ENCODE data around the gene RPL38.

RPL38 gene

DNA sequence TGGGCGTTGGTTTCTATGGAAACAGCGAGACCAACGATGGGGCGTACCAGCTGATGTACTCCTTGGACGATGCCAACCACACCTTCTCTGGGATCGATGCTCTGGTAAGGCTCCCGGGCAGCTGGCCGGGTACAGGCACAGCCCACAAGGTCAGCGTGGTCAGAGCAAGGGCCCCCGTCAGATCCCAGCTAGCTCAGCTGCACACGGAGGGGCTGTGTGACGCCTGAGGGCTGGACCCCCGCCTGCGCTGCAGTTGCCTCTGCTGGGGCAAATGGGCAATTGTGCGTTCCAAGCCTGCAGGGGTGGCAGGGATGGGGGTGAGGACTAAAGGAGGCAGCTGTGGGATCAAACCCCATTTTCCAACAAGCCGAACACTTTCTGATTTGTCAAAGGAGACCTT is 27.4 kb downstream of the RPL38 start:
- no peak for DNase-seq

DNA sequence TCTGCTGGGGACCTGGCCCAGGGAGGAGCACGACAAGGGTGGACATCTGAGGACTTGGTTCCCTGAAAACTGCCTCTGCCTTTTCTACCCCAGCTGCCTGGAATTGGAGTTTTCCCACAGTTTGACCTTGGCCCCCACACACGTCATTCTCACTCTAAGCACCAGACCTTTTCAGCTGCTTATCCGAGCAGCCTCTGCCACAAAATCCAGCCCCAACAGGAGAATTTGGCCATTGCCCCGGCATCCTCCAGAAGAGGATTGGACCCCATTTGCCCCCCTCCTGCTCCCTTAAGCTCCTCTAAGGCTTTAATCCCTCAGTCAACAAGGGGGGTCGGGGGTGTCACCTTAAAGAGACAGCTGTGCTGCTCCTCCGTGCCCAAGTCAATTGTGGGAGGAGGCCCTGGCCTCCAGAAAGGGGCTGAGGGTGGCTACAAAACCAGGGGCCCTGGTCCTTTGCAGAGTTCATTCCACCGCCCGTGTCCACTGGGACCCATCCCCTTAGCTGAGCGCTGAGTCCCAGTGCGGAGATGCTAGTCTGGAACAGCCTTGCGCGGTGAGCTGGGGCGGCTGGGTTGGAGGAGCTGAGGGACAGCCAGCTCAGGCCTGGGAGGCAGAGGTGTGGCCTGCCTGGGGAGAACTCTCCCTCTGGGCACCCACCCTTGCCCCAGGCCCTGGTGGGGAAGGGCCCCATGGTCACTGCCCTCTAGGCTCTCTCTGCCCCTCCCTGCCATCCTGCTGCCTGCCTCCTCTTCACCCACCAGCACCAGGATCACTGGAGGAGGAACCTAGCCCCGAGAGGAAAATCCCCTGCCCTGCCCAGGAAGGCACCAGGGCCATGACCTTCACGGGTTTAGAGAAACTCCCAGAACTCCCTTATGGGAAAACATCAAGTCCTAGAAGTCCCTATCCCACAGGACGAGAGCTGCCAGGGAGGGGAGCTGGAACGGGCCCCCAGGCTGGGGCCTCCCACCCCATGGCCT is 28.7 kb downstream of the RPL38 start:
- no peak for DNase-seq

DNA sequence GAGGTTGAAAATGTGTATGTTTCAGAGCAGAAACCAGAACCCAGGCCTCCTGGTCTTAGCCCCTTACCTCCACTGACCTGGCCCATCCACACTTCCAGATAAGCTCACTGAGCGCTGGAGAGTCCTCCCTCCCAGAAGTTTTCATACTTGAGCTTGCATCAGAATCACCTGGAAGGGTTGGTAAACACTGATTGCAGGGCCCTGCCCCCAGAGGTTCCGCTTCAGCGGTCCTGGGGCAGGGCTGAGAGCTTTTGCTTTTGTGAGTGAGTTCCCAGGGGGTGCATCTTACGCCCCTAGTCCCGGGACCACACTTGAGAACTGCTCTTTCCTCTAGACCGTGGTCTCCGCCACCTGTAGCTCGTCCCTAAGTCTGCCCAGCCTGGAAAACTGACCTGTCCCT is 30.5 kb downstream of the RPL38 start:
- no peak for DNase-seq

DNA sequence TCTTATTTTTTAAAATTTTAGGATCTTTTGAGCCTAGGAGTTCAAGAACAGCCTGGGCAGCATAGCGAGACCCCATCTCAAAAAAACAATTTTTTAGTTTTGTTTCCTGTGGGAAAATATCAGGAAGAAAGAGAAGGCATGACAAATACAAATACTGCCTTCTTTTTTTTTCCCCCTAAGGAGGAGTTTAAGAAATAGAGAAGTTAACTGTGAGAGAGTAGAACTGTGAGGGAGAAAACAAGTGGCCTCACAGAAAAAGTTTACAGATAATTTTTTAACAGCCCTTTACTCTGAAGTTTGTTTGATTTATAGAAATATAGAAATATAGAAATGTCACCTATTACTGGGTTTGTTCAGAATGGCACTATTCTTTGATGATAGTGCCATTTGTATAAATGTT is 31.0 kb downstream of the RPL38 start:
- no peak for DNase-seq

DNA sequence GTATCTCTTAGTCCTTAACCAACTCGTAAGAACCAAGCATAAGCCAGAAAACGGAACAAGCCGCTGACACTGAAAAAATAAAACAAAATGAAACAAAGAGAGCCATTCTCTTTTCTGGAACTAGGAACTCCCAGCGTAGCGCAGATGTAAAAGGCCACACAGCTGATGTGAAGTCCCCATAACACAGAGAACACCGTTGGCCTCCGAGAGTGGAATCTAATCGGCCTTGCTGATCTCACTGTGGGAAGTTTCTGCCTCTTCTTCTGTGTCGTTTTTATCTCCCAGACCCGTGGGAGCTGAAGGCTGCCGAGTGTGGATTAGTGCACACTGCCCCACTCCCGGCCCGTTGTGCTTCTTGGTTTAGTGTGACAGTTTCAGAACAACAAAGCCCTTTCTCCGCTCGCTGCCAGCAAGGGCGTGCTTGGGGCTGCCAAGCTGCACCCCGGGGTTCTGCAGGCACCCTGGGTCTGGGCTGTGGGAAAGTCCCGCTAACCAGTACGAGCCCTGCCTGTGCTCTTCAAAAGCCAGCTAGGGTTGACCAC is 31.6 kb downstream of the RPL38 start:
- DNase-seq, result no peak

DNA sequence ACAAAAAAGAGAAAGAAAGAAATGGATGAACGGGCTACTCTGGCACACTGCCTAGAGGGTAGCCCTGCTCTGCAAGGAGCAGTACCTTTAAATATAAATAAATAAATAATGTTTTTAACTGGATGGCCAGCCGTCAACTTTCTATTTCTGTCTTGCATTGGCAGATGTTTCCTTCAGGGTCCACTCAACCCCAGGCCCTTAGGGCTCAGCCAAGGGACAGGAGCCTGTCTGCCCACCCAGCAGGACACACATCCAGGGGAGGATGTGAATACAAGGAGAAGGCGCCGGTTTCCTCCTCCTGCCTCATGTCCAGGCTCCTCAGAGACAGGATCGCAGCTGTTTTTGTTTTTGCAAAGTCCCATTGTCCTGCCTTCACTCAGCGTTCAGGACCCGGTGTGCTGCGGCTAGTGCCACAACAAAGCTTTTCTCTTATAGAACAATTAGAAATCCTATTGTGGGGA is 32.5 kb downstream of the RPL38 start:
- no peak for DNase-seq

DNA sequence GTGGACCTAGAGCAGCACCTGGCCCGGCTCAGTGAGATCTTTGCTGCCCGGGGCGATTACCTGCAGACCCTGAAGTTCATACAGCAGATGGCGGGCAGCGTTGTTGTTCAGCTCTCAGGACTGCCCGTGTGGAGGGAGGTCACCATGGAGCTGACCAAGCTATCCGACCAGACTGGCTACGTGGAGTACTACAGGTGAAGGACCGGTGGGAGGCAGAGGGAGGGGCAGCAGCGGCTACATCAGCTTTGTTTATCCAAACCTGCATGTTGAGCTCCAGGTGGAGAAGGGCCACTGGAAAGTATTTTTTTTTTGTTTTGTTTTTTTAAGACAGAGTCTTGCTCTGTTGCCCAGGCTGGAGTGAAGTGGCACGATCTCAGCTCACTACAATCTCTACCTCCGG is 33.8 kb downstream of the RPL38 start:
- DNase-seq, result no peak

DNA sequence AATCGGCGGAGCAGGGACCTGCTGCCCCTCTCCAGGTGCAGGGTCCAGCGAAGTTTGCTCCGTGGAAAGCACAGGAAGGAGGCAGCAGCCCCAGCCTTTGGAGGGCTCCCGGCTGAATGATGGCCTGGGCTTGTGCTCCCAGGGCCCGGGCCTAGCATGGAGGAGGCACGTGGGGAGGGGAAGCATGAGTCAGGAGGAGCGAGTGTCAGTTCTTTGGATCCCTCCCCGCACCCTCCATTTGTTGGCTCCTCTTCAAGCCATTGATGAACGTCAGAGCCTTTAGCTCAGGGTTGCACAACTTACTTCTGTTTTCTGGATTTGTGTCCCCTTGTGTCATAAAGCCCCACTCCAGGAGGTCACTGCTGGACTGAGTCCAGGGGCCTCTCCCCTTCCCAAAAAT is 35.7 kb downstream of the RPL38 start:
- DNase-seq, result no peak

DNA sequence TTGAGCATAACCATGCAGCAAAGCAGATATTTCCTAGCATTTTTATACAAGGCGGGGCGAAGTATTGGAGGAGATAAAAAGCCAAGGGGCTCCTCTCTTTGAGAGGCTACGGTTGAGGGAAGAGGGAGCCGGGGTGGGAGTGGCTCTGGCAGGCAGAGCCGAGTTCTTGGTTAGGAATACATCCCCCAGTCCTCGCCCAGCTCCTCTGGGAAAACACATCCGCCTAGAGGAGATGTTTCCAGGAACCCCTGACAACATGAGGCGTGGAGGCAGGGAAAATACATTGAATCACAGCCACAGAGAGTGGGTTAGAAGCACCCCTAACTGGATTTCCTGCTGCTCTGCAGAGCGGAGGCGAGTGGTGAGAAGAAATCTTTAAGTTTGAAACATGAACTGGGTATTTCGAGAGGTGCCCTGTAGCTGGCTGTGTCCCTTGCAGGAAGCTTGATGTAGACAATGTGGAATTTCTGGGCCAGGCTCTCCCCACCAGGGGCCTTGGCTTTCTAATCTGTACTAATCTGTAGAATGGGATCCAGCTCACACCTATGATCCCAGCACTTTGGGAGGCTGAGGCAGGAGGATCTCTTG is 37.2 kb downstream of the RPL38 start:
- no peak for DNase-seq

DNA sequence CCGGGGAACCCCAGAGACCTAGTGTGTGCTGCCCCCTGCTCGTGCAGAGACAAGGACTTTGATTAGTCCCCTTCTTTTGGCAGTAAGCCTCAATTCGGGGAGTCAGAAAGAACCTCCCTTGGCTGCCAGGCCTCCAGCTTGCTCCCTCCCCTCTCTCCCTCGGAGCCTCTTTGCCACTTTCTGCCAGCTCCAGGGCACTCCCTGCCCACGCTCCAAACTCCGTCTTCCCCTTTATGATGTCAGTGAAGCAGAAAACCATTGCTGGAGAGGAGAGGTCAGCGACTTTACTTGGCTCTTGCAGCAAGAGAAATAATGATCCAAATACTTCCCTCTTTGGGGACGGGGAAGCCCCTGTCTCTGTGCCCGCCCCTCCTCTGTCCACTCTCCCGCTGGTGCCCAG is 38.0 kb downstream of the RPL38 start:
- DNase-seq, result no peak

DNA sequence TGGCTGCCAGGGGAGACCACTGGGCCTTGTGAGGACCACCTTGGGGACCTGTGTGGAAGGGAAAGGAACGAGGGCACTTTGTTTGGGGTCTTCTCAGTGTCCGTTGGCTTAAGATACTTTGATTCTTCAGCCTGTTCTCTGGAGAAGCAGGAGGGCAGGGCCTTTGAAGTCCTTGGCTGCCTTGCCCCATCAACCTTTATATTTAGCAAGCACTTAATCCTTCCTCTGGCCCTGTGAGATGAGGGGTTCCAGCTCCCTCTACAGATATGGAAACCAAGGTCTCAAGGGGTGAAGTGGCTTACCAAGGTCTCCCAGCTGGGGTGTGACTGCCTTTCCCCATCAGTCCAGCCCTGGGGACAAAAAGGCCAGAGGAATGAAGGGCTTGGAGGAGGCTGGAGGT is 38.4 kb downstream of the RPL38 start:
- no peak for DNase-seq

DNA sequence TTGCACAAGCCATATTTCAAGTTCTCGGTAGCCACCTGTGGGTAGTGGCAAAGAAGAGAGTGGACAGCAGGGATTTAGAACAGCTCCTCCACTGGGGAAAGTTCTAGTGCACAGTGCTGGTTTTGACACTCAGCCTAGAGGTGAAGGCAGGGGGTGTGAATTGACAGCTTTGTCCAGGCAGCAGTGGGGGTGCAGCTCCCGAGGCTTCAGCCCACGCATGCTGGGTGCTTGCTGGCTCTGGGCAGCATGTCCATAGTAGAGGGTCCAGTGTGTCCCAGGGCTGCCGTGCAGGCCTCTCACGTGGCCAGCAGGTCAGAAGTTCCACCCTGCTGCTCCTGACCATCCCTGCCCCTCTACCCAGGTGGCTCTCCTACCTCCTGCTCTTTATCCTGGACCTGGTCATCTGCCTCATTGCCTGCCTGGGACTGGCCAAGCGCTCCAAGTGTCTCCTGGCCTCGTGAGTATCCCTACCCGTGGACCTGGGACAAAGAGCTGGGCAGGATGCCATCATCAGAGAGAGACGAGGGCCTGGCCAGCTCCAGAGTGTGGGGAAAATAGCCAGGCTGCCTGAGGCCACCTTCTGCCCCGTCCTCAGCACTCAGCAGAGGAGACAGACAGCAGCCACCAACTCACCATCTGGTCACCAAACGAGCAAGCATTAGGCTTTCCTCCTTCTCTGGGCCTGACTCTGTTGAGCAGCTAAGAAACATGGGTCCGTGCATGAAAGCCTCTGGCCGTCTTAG is 39.7 kb downstream of the RPL38 start:
- no peak for DNase-seq

DNA sequence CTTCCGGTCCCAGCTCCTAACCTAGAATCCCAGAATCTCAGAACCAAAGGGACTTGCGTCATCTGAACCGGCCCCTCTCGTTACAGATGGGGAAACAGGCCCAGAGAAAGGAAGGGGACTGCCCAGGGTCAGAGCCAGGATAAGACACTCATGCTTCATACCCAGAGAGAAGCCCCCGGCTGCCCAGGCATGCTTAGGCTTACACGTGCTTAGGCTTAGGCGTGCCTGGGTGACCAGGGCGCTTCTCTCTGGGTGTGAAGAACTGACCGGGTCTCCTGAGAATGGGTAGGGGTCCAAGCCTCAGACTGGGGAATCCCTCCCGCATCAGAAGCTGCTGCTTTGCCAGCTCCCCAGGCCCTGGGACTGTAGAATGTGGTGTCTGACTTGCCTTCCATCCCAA is 40.6 kb downstream of the RPL38 start:
- no peak for DNase-seq

DNA sequence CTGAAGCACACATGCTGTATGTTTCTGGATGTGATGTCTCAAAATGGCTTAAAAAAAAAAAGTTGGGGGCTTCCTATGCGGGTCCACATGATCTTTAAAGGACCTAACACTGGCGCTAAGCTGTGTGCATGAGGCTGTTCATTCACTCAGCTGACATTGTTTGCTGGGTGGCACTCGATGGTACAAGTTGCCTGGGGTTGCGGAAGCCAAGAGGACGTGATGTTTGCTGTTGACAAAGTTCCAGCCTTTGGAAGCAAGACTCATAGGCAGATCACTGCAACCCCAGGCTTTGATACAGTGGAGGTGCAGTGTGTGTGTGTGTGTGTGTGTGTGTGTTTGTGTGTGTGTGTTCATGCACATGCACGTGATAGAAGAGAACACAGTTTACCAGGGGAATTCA is 41.1 kb downstream of the RPL38 start:
- no peak for DNase-seq

DNA sequence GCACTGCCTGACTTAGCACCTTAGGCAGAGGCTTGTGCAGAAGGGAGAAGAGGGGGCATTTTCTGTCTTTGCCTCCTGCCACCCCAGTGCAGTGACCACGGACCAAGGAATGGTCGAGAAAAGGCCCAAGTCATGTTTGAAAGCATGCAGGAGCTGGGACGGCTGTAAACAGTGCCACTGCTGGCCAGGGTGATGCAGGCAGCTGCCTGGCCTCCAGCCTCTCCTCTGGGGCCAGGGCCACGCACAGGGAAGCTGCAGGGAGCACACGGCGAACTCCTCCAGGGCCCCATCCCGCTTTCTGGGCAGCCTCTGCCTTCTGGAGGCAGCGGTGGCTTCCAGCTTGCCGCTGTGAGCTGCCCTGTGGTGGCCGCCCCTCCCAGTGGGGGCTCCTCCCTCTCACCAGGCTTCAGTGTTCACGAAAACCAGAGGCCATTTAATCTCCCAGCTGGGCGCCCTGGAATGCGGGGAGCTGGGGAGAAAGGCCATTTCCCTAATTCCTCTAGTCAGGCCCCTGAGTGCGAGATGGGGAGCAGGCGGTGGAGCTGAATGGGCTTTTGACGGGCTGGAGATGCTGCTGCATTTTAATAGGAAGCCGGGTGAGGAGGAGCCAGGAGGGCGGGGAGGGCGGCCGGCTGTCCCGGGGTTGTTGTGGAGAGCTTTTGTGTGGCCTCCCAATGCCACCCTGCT is 41.8 kb downstream of the RPL38 start:
- no peak for DNase-seq

DNA sequence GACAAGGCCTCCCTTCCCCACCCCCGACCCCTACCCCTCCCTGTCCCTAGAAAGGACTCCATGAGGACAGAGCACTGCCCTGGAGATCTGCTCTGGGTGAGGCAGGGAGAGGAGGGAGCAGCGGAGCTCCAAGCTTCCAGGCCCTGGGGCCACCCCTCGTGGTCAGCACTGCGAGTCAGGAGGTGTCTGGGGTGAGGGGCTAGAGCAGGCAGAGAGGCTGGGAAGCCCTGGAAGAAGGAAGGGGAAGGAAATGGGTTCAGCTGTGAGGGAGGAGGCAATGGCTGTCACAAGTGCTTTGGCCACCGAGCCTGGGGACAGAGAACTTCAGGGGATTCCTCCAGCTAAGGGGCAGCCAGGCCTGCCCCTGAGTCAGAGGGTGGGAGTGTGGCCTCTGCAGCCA is 42.4 kb downstream of the RPL38 start:
- DNase-seq, result no peak

DNA sequence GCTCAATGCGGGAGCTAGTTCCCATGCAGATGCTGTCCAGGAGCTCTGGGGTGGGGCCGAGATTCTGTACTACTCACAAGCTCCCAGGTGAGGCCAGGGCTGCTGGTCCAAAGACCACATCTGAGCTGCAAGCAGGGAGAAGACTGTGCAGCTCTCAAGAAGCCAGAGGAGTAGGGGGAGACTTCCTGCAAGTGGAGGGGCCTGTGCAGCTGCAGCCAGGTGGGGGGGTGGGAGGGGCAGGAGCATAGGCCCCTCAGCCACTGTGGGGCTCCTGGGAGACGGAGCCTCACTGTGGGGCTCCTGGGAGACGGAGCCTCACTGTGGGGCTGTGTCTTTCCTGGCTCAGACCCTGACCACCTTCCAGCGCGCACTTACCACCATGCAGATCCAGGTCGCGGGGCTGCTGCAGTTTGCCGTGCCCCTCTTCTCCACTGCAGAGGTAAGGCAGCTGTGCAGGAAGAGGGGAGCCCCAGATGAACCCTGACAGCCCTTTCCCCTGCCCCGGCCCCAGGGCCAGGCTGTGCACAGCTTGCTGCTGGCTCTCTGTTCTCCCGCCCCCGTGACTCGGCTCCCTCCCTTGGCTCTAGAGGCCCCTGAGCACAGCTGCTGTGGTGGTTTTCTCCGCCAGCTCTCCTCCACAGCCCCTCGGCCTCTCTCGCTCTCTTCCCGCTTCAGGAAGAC is 46.3 kb downstream of the RPL38 start:
- DNase-seq, result no peak

DNA sequence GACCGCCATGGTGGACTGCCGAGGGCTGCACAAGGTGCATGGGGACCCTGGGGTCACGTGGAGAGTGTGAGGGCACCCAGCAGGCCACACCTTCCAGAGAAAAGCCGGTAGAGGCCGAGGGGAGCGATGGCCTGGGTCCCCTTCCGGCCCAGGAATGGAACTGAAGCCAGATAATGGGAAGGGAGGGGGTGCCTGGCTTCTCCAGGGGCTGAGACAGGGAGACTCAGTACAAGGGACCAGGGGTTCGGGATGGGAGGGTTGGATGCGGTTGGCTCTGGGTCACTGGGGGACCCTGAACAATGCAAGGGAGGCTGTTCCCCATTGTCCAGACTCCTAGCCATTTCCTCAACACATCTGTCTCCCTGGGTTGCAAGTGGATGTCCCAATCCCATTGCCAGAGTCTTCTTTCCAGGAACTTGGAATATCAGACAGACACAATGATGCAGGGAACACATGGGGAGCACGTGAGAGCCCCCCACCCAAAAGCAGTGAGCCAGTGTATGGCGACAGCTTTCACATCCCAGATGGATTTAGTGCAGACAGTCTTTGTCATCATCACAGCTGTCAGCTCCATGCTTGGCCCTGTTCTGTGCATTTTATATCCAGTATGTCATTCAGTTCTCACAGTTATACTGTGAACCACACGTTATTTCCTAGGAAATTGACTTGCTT is 47.0 kb downstream of the RPL38 start:
- no peak for DNase-seq

DNA sequence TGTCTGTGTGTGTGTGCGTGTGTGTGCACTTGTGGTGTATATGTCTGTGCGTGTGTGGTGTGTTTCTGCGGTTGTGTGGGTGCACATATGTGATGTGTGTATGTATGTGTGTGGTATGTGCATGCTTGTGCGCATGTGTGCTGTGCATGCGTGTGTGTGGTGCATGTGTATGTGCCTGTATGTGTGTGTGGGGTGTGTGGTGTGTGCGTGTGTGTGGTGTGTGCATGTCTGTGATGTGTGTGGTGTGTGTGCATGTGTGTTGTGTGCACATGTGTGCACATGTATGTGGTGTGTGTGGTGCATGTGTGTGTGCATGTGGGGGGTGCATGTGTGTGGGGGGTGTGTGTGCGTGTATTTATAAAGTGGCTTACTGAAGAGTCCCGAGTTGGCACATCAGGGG is 47.6 kb downstream of the RPL38 start:
- no peak for DNase-seq

DNA sequence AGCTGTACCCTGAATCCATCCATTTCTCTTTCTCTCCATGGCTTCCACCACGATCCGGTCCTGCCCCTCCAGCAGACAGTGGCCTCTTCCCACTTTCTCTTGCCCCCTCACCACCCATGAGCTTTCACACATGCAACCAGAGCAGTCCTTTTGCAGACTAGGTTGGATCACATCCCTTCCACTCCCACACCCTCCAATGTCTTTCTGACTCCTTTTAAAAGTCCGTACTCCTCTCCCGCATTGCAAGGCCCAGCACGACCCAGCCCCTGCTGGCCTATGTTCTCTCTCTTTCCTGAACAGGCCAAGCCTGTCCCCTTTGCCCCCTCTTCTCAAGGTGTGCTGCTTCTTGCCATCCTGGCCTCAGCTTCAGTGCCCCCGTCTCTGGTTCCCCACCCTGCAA is 48.1 kb downstream of the RPL38 start:
- no peak for DNase-seq

DNA sequence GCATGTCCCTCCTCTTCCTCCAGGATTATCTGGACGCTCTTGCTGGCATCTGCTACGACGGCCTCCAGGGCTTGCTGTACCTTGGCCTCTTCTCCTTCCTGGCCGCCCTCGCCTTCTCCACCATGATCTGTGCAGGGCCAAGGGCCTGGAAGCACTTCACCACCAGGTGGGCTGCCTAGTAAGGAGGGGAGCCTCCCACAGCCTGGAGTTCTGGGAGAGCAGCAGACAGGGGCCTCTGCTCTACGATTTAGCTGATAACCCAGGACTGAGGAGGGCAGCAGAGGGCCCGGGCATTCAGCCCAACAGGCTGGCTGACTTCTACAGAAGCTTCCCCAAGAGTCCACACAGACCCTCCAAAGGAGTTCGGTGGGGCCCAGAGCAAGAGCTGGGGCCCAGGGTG is 48.7 kb downstream of the RPL38 start:
- DNase-seq, result no peak

DNA sequence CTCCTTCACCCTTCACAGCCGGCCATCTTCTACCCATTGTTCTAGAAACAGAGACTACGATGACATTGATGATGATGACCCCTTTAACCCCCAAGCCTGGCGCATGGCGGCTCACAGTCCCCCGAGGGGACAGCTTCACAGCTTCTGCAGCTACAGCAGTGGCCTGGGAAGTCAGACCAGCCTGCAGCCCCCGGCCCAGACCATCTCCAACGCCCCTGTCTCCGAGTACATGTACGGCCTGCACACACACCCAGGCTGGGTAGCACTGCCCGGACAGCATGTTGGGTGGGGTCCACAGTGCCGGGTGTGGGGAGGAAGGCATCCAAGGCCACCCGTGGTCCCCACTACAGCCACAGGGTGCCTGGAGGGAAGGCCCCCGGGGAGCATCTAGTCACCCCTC is 49.6 kb downstream of the RPL38 start:
- no peak for DNase-seq

Measured in NCI-H1105 treated with DMSO at 0.1 percent for 48 hours (cell line).